Sigmoid colon (tissue), 4 donors: ENCODE results near the gene CTH.

Experiments used
- EP300 ChIP-seq, 4 donors: sonication (generic); formaldehyde crosslinking; IDR thresholded peaks; one replicate each; pipeline ENCODE4 v1.6.1; 2017; ENCODE audit warnings: antibody characterized with exemption in 4 of 4
- POLR2A ChIP-seq, 2 donors: fragments of 450-650 bp; IDR thresholded peaks; one replicate each; pipeline ENCODE4 v1.6.1; 2016; ENCODE audit warnings: antibody characterized with exemption in 2 of 2, mild to moderate bottlenecking in 2 of 2, moderate library complexity in 2 of 2
- POLR2AphosphoS5 ChIP-seq, 4 donors: sonication (generic); formaldehyde crosslinking; IDR thresholded peaks; one replicate each; pipeline ENCODE4 v1.6.1; 2017; ENCODE audit warnings: antibody characterized with exemption in 4 of 4
- TF ChIP-seq, protein P1 (sequence below), 4 experiments: fragments of 450-650 bp in 3 of 4; fragments of 200-600 bp in 1 of 4; IDR thresholded peaks; one replicate each; pipeline ENCODE4 v1.5.1; 2016 to 2019; ENCODE audit warnings: antibody characterized with exemption in 4 of 4, mild to moderate bottlenecking in 3 of 4, moderate library complexity in 2 of 4

GRCh38 chr1:70427976-70428375 lies 16.9 kb downstream of the CTH start:
- TF ChIP-seq POLR2A (IDR thresholded peaks at IDR 0.05): no peak
- TF ChIP-seq, protein P1, sequence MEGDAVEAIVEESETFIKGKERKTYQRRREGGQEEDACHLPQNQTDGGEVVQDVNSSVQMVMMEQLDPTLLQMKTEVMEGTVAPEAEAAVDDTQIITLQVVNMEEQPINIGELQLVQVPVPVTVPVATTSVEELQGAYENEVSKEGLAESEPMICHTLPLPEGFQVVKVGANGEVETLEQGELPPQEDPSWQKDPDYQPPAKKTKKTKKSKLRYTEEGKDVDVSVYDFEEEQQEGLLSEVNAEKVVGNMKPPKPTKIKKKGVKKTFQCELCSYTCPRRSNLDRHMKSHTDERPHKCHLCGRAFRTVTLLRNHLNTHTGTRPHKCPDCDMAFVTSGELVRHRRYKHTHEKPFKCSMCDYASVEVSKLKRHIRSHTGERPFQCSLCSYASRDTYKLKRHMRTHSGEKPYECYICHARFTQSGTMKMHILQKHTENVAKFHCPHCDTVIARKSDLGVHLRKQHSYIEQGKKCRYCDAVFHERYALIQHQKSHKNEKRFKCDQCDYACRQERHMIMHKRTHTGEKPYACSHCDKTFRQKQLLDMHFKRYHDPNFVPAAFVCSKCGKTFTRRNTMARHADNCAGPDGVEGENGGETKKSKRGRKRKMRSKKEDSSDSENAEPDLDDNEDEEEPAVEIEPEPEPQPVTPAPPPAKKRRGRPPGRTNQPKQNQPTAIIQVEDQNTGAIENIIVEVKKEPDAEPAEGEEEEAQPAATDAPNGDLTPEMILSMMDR (IDR thresholded peaks at IDR 0.05): no peak
- no peak for TF ChIP-seq POLR2AphosphoS5 (IDR thresholded peaks at IDR 0.05)
- TF ChIP-seq EP300 (IDR thresholded peaks at IDR 0.05): no peak
